Transverse colon (tissue), 4 donors: Measurements from ENCODE around the gene CBLB.

Source experiments
- POLR2A ChIP-seq: fragments of 450-650 bp; IDR thresholded peaks from one replicate; pipeline ENCODE4 v1.6.1; 2016; ENCODE audit warnings: antibody characterized with exemption, mild to moderate bottlenecking, moderate library complexity
- POLR2AphosphoS5 ChIP-seq, 3 donors: sonication (generic); formaldehyde crosslinking; IDR thresholded peaks; one replicate each; pipeline ENCODE4 v1.6.1; 2016; ENCODE audit warnings: antibody characterized with exemption in 3 of 3
- TF ChIP-seq, protein P1 (sequence below), 5 experiments: fragments of 200-600 bp in 3 of 5; fragments of 450-650 bp in 2 of 5; sonication (generic) in 3 of 5; IDR thresholded peaks; 1 replicate in 2 of 5; 2 replicates in 3 of 5; pipeline ENCODE4 v1.5.1; 2016 to 2017; ENCODE audit warnings: antibody characterized with exemption in 5 of 5, inconsistent platforms in 3 of 5, mild to moderate bottlenecking in 2 of 5, moderate library complexity in 1 of 5

DNA sequence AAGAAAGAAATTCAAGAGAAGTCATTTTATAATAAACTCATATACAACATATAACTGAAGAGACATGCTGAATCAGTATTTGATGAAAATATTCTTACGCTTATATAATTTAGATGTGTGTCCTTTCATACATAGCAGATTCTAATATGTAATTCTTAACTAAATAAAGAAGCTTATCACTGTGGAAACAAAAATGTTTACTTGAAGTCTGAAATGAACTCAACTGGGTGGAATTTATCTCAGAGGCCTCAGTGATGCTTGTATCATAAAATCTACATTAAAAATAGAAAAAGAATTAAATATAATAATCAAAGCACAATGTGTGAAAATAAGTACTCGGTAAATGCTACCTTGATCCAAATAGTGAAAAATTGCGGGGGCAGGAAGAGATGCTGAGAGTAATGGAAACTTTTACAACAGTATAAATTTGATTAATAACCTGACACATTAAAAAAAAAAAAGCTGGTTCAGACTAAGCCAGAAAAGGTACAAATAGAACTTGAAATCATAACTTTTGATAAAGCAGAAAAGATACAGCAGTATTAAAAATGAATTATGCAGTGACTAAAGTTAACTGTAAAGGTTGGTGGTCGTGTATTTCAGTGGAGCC is 12.0 kb upstream of the CBLB start:
- no peak for TF ChIP-seq POLR2AphosphoS5 (IDR thresholded peaks at IDR 0.05)
- TF ChIP-seq, protein P1, sequence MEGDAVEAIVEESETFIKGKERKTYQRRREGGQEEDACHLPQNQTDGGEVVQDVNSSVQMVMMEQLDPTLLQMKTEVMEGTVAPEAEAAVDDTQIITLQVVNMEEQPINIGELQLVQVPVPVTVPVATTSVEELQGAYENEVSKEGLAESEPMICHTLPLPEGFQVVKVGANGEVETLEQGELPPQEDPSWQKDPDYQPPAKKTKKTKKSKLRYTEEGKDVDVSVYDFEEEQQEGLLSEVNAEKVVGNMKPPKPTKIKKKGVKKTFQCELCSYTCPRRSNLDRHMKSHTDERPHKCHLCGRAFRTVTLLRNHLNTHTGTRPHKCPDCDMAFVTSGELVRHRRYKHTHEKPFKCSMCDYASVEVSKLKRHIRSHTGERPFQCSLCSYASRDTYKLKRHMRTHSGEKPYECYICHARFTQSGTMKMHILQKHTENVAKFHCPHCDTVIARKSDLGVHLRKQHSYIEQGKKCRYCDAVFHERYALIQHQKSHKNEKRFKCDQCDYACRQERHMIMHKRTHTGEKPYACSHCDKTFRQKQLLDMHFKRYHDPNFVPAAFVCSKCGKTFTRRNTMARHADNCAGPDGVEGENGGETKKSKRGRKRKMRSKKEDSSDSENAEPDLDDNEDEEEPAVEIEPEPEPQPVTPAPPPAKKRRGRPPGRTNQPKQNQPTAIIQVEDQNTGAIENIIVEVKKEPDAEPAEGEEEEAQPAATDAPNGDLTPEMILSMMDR (IDR thresholded peaks at IDR 0.05), result no peak
- no peak for TF ChIP-seq POLR2A
